Astrocyte of the spinal cord (primary cell): ENCODE data around the gene MPV17.

Experiments
- DNase-seq: peaks from one replicate; pipeline ENCODE4 v3.0.0; 2011; ENCODE audit warnings: low read depth, low spot score
- H3K4me3 ChIP-seq: 2 replicates; pipeline ENCODE4 v1.5.1; 2011; ENCODE audit warnings: low read depth, mild to moderate bottlenecking, low read length, moderate library complexity
- in situ Hi-C: cut with HindIII; loops from 2 replicates; pipeline ENCODE4 v1.10.0; 2017; ENCODE audit warnings: low sequenced_read_pairs
- TF ChIP-seq, protein P1 (sequence below): IDR thresholded peaks from 2 replicates; pipeline ENCODE4 v1.5.1; 2012; ENCODE audit warnings: low read depth, mild to moderate bottlenecking, low read length, inconsistent platforms

The MPV17 gene

DNA sequence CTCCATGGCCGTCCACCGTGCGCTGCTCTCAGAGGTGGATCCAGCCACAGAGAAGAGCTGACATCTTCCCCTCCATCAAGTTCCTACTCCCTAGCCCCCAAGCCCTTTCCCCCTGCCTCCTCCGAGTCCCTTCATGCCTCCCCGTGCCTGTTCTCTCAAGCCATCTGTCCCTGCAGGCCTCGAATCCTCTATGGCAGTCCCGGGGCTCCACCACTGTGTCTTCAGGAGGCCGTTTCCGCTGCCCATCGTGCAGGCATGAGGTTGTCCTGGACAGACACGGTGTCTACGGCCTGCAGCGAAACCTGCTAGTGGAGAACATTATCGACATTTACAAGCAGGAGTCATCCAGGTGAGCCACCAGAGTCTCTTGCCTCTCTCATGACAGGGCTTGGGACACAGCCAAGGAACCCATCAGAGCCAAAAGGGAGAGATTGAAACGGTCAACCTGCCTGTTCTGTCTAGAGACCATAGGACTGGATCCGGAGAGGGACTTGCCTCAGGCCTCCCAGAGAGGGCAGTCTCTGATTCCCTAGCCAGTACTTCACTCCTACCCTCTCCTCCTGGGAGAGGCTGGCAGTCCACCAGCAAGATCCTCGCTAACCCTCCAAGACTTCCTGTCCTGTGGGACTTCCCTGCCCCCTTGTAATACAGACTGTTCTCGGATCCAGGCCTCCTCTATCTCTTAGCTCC is 24.4 kb downstream of the MPV17 start:
- no peak overlapping the region for H3K4me3 ChIP-seq
- TF ChIP-seq, protein P1, sequence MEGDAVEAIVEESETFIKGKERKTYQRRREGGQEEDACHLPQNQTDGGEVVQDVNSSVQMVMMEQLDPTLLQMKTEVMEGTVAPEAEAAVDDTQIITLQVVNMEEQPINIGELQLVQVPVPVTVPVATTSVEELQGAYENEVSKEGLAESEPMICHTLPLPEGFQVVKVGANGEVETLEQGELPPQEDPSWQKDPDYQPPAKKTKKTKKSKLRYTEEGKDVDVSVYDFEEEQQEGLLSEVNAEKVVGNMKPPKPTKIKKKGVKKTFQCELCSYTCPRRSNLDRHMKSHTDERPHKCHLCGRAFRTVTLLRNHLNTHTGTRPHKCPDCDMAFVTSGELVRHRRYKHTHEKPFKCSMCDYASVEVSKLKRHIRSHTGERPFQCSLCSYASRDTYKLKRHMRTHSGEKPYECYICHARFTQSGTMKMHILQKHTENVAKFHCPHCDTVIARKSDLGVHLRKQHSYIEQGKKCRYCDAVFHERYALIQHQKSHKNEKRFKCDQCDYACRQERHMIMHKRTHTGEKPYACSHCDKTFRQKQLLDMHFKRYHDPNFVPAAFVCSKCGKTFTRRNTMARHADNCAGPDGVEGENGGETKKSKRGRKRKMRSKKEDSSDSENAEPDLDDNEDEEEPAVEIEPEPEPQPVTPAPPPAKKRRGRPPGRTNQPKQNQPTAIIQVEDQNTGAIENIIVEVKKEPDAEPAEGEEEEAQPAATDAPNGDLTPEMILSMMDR = no peak
- no peak for DNase-seq
- in situ Hi-C loops = no loop called here

- no peak overlapping the region for H3K4me3 ChIP-seq
- TF ChIP-seq, protein P1 = no peak
- DNase-seq = no peak
- in situ Hi-C loops = no loop called here
Observed at GRCh38 chr2:27297195-27297594, 25.7 kb downstream of the MPV17 start.

DNA sequence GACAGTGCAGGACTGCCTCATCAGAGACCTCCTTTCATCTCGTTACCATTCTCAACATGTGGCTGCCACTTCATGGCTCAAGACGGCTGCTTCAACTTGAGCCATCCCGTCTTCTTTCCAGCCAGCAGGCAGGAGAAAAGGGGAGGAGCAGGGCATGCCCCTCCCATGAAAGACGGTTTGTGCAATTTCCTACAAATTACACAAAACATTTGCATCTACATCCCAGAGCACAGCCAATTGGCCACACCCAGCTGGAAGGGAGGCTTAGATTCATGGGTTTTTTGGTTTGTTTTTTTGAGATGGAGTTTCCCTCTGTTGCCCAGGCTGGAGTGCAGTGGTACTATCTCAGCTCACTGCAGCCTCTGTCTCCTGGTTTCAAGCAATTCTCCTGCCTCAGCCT is 26.4 kb downstream of the MPV17 start:
- no peak overlapping the region for H3K4me3 ChIP-seq
- no peak for DNase-seq
- in situ Hi-C loops = no loop called here
- TF ChIP-seq, protein P1 = no peak

DNA sequence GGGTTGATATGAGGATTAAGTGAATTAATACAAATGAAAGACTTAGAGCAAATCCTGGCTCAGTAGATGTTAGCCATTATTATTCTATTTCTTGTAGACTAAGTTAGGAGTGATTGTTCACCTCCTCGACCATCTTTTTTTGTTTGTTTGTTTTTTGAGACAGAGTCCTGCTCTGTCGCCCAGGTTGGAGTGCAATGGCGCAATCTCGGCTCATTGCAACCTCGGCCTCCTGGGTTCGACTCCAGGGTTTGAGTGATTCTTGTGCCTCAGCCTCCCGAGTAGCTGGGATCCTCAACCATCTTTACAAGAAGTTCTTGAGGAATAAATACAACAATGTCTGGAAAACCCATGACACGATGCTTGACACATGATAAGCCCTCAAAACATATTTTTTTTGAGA is 28.0 kb downstream of the MPV17 start:
- DNase-seq = no peak
- in situ Hi-C loops = no loop called here
- no peak overlapping the region for H3K4me3 ChIP-seq
- TF ChIP-seq, protein P1 = no peak

DNA sequence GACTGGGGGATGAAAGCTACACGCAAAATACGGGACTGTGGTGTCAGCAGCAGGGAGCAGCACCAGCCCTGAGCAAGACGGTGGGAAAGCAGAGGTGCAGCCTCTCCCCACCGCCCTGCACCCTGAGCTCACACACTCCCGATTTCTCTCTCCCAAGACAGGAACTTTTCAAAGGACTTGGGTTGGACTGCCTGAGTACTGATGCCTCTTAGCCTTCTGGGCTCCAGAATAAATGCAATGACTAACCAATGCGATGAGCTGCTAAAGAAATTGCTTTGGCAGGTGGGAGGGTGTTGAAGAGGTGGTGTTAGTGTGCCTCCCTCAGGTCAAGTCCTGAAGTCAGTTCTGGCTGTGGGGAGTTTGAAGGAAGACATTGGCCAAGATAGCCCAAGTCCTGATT is 31.0 kb downstream of the MPV17 start:
- TF ChIP-seq, protein P1 = no peak
- in situ Hi-C loops = no loop called here
- no peak for DNase-seq
- no peak overlapping the region for H3K4me3 ChIP-seq

DNA sequence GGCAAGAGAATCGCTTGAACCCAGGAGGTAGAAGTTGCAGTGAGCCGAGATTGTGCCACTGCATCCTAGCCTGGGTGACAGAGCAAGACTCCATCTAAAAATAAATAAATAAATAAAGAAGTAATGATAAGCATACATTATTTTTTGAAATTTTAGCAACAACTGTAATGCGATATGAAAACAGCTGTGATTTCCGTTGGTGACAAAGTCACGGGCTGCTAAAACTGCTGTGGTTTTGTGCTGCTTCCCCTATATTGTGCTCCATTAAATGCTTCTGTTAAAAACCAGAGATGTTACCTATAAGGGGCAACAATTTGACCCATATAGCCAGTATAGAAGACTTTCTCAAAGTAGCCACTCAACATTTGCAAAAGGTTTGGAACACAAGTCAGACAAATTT is 32.3 kb downstream of the MPV17 start:
- no peak overlapping the region for H3K4me3 ChIP-seq
- in situ Hi-C loops = no loop called here
- TF ChIP-seq, protein P1 = no peak
- no peak for DNase-seq

DNA sequence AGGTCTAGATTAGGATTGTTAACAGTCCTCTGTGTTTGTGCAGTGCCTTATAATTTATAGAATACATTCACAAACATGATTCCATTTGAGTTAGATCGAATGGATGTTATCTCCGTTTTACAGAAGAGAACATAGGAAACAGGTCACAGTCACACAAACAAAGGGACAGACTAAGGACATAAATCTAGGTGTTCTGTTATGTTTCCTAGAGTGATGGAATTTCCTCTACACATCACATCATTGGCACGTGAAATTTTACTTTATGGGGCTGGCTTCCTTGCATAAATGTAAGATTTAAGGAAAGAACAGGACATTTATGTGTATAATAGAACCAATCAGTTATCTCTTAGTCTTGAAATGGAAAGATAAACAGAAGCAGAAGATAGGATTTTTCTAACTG is 34.3 kb downstream of the MPV17 start:
- in situ Hi-C loops = no loop called here
- no peak for DNase-seq
- TF ChIP-seq, protein P1 = no peak
- H3K4me3 ChIP-seq = no peak overlapping the region
